ENCODE data around the gene GRPEL1.

Gene GRPEL1

GRCh38 chr4:7025040-7025602, 42.7 kb downstream of the GRPEL1 start:
- DNase-seq (ENCODE audit: low read depth in 2 of 2, low spot score in 1 of 2): no peak

GRCh38 chr4:7024336-7024890, 43.5 kb downstream of the GRPEL1 start:
- DNase-seq (ENCODE audit: low read depth in 2 of 2, low spot score in 1 of 2): no peak

GRCh38 chr4:7023901-7024300, 44.0 kb downstream of the GRPEL1 start:
- DNase-seq (ENCODE audit: low read depth in 2 of 2, low spot score in 1 of 2): no peak

- no peak for DNase-seq (ENCODE audit: low read depth in 2 of 2, low spot score in 1 of 2)
Observed at GRCh38 chr4:7023486-7023885, 44.4 kb downstream of the GRPEL1 start.

GRCh38 chr4:7021930-7022664, 45.8 kb downstream of the GRPEL1 start:
- DNase-seq (ENCODE audit: low read depth in 2 of 2, low spot score in 1 of 2): no peak

GRCh38 chr4:7021355-7021754, 46.5 kb downstream of the GRPEL1 start:
- no peak for DNase-seq (ENCODE audit: low read depth in 2 of 2, low spot score in 1 of 2)

GRCh38 chr4:7020856-7021255, 47.0 kb downstream of the GRPEL1 start:
- no peak for DNase-seq (ENCODE audit: low read depth in 2 of 2, low spot score in 1 of 2)

- no peak for DNase-seq (ENCODE audit: low read depth in 2 of 2, low spot score in 1 of 2)
Observed at GRCh38 chr4:7020290-7020689, 47.6 kb downstream of the GRPEL1 start.

- no peak for DNase-seq (ENCODE audit: low read depth in 2 of 2, low spot score in 1 of 2)
Observed at GRCh38 chr4:7019367-7019766, 48.5 kb downstream of the GRPEL1 start.

- no peak for DNase-seq (ENCODE audit: low read depth in 2 of 2, low spot score in 1 of 2)
Observed at GRCh38 chr4:7018281-7018680, 49.6 kb downstream of the GRPEL1 start.

GRCh38 chr4:7017446-7018048, 50.3 kb downstream of the GRPEL1 start:
- DNase-seq (ENCODE audit: low read depth in 2 of 2, low spot score in 1 of 2): no peak

- no peak for DNase-seq (ENCODE audit: low read depth in 2 of 2, low spot score in 1 of 2)
Observed at GRCh38 chr4:7016512-7016911, 51.4 kb downstream of the GRPEL1 start.

- no peak for DNase-seq (ENCODE audit: low read depth in 2 of 2, low spot score in 1 of 2)
Observed at GRCh38 chr4:7016086-7016485, 51.8 kb downstream of the GRPEL1 start.

- DNase-seq (ENCODE audit: low read depth in 2 of 2, low spot score in 1 of 2): no peak
Observed at GRCh38 chr4:7015383-7016035, 52.4 kb downstream of the GRPEL1 start.

- no peak for DNase-seq (ENCODE audit: low read depth in 2 of 2, low spot score in 1 of 2)
Observed at GRCh38 chr4:7014815-7015214, 53.0 kb downstream of the GRPEL1 start.

- DNase-seq (ENCODE audit: low read depth in 2 of 2, low spot score in 1 of 2): no peak
Observed at GRCh38 chr4:7013175-7013574, 54.7 kb downstream of the GRPEL1 start.

GRCh38 chr4:7009564-7009963, 58.3 kb downstream of the GRPEL1 start:
- DNase-seq (ENCODE audit: low read depth in 2 of 2, low spot score in 1 of 2): no peak

Data from stimulated activated CD8-positive, alpha-beta memory T cell treated with anti-CD3 and anti-CD28 coated beads, Interleukin-4, amount 100 ng/mL, for 4 hours (primary cell).